PFSK-1 (cell line): Measurements from ENCODE around the gene KLF6.
A peak's percentile ranks its signal among the peaks of the same experiment; 100 is the strongest.

Experiments
- FOXP2 ChIP-seq: optimal IDR thresholded peaks from 2 replicates; pipeline ENCODE3; 2011; ENCODE audit warnings: borderline replicate concordance, control low read depth, inconsistent platforms; ENCODE audit not compliant: insufficient read depth; ENCODE audit errors: extremely low read length, extremely low read depth
- POLR2AphosphoS5 ChIP-seq: IDR thresholded peaks from 2 replicates; pipeline ENCODE4 v1.6.1; 2012; ENCODE audit warnings: low read depth, mild to moderate bottlenecking, control low read depth, low read length, moderate library complexity
- REST ChIP-seq, 2 experiments: IDR thresholded peaks; 2 replicates each; pipeline versions ENCODE4 v1.6.1 to v1.8.0; 2011 to 2012; ENCODE audit warnings: low read depth in 2 of 2, low read length in 2 of 2, control low read depth in 1 of 2, inconsistent platforms in 1 of 2, mild to moderate bottlenecking in 1 of 2, moderate library complexity in 1 of 2; ENCODE audit not compliant: insufficient read depth in 1 of 2
- SIN3A ChIP-seq: IDR thresholded peaks from 2 replicates; pipeline ENCODE4 v1.6.1; 2012; ENCODE audit warnings: mild to moderate bottlenecking, low read length, moderate library complexity, borderline replicate concordance; ENCODE audit not compliant: insufficient read depth
- TAF1 ChIP-seq: IDR thresholded peaks from 2 replicates; pipeline ENCODE4 v1.6.1; 2012; ENCODE audit warnings: low read length, control low read depth, borderline replicate concordance; ENCODE audit not compliant: insufficient read depth

The KLF6 gene

GRCh38 chr10:3808689-3809199 is 23.7 kb upstream of the KLF6 start:
- no peak for TF ChIP-seq SIN3A
- no peak for TF ChIP-seq TAF1
- TF ChIP-seq REST (IDR thresholded peaks at IDR 0.05; ENCODE audit: insufficient read depth in 1 of 2, low read depth in 2 of 2, low read length in 2 of 2), result no peak
- no peak for TF ChIP-seq POLR2AphosphoS5
- TF ChIP-seq FOXP2, result no peak

GRCh38 chr10:3807928-3808496 is 23.0 kb upstream of the KLF6 start:
- TF ChIP-seq POLR2AphosphoS5, result no peak
- TF ChIP-seq TAF1, result 0 out of 2 replicates have a peak, but pooled peaks have one; percentile 5

- TF ChIP-seq TAF1, result no peak
- no peak for TF ChIP-seq REST (IDR thresholded peaks at IDR 0.05; ENCODE audit: insufficient read depth in 1 of 2, low read depth in 2 of 2, low read length in 2 of 2)
- no peak for TF ChIP-seq POLR2AphosphoS5
- no peak for TF ChIP-seq FOXP2
- no peak for TF ChIP-seq SIN3A
These were observed 22.4 kb upstream of the KLF6 start for GRCh38 chr10:3807211-3807927.

- TF ChIP-seq TAF1 (no peak), SIN3A (no peak), REST (IDR thresholded peaks at IDR 0.05; ENCODE audit: insufficient read depth in 1 of 2, low read depth in 2 of 2, low read length in 2 of 2) (no peak), FOXP2 (no peak), POLR2AphosphoS5 (no peak)
These were observed 21.6 kb upstream of the KLF6 start for GRCh38 chr10:3806603-3807002.

GRCh38 chr10:3805791-3806461 is 20.9 kb upstream of the KLF6 start:
- TF ChIP-seq SIN3A, result peak; percentile 91; the same call in 1 of the 2 replicates
- TF ChIP-seq REST (IDR thresholded peaks at IDR 0.05; ENCODE audit: insufficient read depth in 1 of 2, low read depth in 2 of 2, low read length in 2 of 2), result peak in 1 of 2 experiments; percentile 54; a peak in 2 of 4 replicates
- peak; percentile 60 for TF ChIP-seq POLR2AphosphoS5
- TF ChIP-seq TAF1, result no peak
- peak; percentile 78 for TF ChIP-seq FOXP2
